DMS53 treated with DMSO at 0.1 percent for 48 hours (cell line): ENCODE data around the gene POC1A.
"Not testable (repeated sequence)": the region's sequence is repeated elsewhere in the genome, so short reads cannot be mapped to it uniquely, and the experiment has no call there.

Experiments used
- DNase-seq: peaks from one replicate; lab custom pipeline; 2025; ENCODE audit not compliant: unreplicated experiment; lab: John Stamatoyannopoulos, UW

Gene POC1A

GRCh38 chr3:52153389-52154096 lies 680 bp downstream of the POC1A start:
- DNase-seq: no peak

GRCh38 chr3:52151991-52152390 lies 2.2 kb downstream of the POC1A start:
- DNase-seq: not testable (repeated sequence)

- DNase-seq: no peak
These were observed 3.4 kb downstream of the POC1A start for GRCh38 chr3:52150860-52151259.

- DNase-seq: no peak
These were observed 3.9 kb downstream of the POC1A start for GRCh38 chr3:52150357-52150756.

GRCh38 chr3:52149726-52150125 lies 4.5 kb downstream of the POC1A start:
- no peak for DNase-seq

- DNase-seq: no peak
These were observed 5.2 kb downstream of the POC1A start for GRCh38 chr3:52149021-52149420.

GRCh38 chr3:52147804-52148203 lies 6.4 kb downstream of the POC1A start:
- no peak for DNase-seq

- DNase-seq: no peak
These were observed 7.4 kb downstream of the POC1A start for GRCh38 chr3:52146811-52147210.

GRCh38 chr3:52146189-52146588 lies 8.0 kb downstream of the POC1A start:
- no peak for DNase-seq

- DNase-seq: no peak
These were observed 8.5 kb downstream of the POC1A start for GRCh38 chr3:52145736-52146110.

GRCh38 chr3:52144796-52145735 lies 9.2 kb downstream of the POC1A start:
- no peak for DNase-seq

- DNase-seq: no peak
These were observed 10.0 kb downstream of the POC1A start for GRCh38 chr3:52144034-52144795.

- DNase-seq: no peak
These were observed 10.6 kb downstream of the POC1A start for GRCh38 chr3:52143616-52144015.

GRCh38 chr3:52143156-52143555 lies 11.1 kb downstream of the POC1A start:
- no peak for DNase-seq

GRCh38 chr3:52141751-52142150 lies 12.5 kb downstream of the POC1A start:
- DNase-seq: no peak

- DNase-seq: no peak
These were observed 13.5 kb downstream of the POC1A start for GRCh38 chr3:52140769-52141168.

- no peak for DNase-seq
These were observed 14.2 kb downstream of the POC1A start for GRCh38 chr3:52140000-52140399.

- no peak for DNase-seq
These were observed 16.9 kb downstream of the POC1A start for GRCh38 chr3:52137311-52137710.

- DNase-seq: no peak
These were observed 17.7 kb downstream of the POC1A start for GRCh38 chr3:52136513-52136912.

- DNase-seq: no peak
These were observed 18.9 kb downstream of the POC1A start for GRCh38 chr3:52135332-52135731.

- DNase-seq: no peak
These were observed 19.5 kb downstream of the POC1A start for GRCh38 chr3:52134761-52135160.

GRCh38 chr3:52132930-52133329 lies 21.3 kb downstream of the POC1A start:
- no peak for DNase-seq
